Osteoblast (primary cell): ENCODE data around the gene DPM1. TPM values are rescaled to one million over a fixed set of nuclear protein-coding genes. Genes with fewer than 3 reads are reported as not detected.

Experiments
- DNase-seq: peaks from one replicate; pipeline ENCODE4 v3.0.0; 2011; ENCODE audit warnings: low spot score, mixed read lengths; ENCODE audit not compliant: insufficient read length; ENCODE audit errors: missing footprints
- H2AFZ ChIP-seq: 2 replicates; pipeline ENCODE4 v1.6.0; 2011; ENCODE audit warnings: mild to moderate bottlenecking, low read length
- H3K27ac ChIP-seq: 2 replicates; pipeline ENCODE4 v1.5.1; 2011; ENCODE audit warnings: mild to moderate bottlenecking, low read depth, low read length, moderate library complexity
- H3K27me3 ChIP-seq: 2 replicates; pipeline ENCODE4 v1.6.0; 2012; ENCODE audit warnings: mild to moderate bottlenecking, control low read depth, inconsistent platforms, low read length, moderate library complexity; ENCODE audit not compliant: insufficient read depth
- H3K36me3 ChIP-seq: 2 replicates; pipeline ENCODE4 v1.5.1; 2011; ENCODE audit warnings: mild to moderate bottlenecking, low read length, control low read depth, moderate library complexity; ENCODE audit not compliant: insufficient read depth
- H3K4me1 ChIP-seq: 2 replicates; pipeline ENCODE4 v1.5.1; 2011; ENCODE audit warnings: mild to moderate bottlenecking, low read length, control low read depth, moderate library complexity; ENCODE audit not compliant: insufficient read depth
- H3K4me2 ChIP-seq: 2 replicates; pipeline ENCODE4 v1.6.0; 2011; ENCODE audit warnings: mild to moderate bottlenecking, low read length; ENCODE audit not compliant: insufficient read depth
- H3K4me3 ChIP-seq: fragments of 200-600 bp; sonication (generic); 3 replicates; pipeline ENCODE4 v1.5.1; 2012; ENCODE audit warnings: mild to moderate bottlenecking, low read length, inconsistent platforms; ENCODE audit not compliant: insufficient read depth
- H3K79me2 ChIP-seq: 2 replicates; pipeline ENCODE4 v1.6.0; 2012; ENCODE audit warnings: mild to moderate bottlenecking, low read length, control low read depth, inconsistent platforms; ENCODE audit not compliant: insufficient read depth
- H3K9me3 ChIP-seq: 2 replicates; pipeline ENCODE4 v1.5.1; 2011; ENCODE audit warnings: low read depth, low read length, control low read depth
- H4K20me1 ChIP-seq: 2 replicates; pipeline ENCODE4 v1.6.0; 2012; ENCODE audit warnings: mild to moderate bottlenecking, low read length, control low read depth; ENCODE audit not compliant: insufficient read depth
- total RNA-seq: library from RNA; depleted of rRNA; stranded (reverse); fragments of >200 nt; gene quantifications from 2 replicates; pipeline ENCODE4 v1.2.3, GENCODE V29; 2012
- TF ChIP-seq, protein P1 (sequence below): IDR thresholded peaks from 2 replicates; pipeline ENCODE4 v1.5.1; 2011; ENCODE audit warnings: mild to moderate bottlenecking, low read depth, low read length, moderate library complexity; ENCODE audit errors: extremely low read depth

Gene DPM1
- total RNA-seq, 1 donor = 53.2 TPM

DNA sequence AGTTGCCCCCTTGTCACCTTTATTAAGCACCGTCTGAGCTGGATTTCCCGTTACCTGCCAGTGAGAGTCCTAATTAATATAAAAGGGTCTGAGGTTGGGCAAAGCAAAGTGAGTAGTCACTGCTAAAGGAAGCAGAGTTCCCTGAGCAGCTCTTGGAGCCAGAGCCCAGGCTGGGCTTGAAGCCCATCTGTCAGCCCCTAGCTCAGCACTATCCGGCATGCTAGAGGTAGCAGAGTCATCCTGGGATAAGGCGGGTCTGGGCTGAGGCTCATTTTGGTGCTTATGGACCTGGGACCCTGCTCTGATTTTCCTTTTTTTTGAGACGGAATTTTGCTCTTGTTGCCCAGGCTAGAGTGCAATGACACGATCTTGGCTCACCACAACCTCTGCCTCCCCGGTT is 73.3 kb downstream of the DPM1 start:
- H4K20me1 ChIP-seq = peaks cover 16% of the 10 kb centered on the region
- H3K27me3 ChIP-seq = no peaks in the 10 kb centered on the region
- no peak overlapping the region for H3K27ac ChIP-seq
- DNase-seq = no peak
- peaks cover 21% of the 10 kb centered on the region for H3K36me3 ChIP-seq
- no peaks in the 10 kb centered on the region for H3K9me3 ChIP-seq
- peaks cover 5% of the 10 kb centered on the region for H3K79me2 ChIP-seq
- TF ChIP-seq, protein P1, sequence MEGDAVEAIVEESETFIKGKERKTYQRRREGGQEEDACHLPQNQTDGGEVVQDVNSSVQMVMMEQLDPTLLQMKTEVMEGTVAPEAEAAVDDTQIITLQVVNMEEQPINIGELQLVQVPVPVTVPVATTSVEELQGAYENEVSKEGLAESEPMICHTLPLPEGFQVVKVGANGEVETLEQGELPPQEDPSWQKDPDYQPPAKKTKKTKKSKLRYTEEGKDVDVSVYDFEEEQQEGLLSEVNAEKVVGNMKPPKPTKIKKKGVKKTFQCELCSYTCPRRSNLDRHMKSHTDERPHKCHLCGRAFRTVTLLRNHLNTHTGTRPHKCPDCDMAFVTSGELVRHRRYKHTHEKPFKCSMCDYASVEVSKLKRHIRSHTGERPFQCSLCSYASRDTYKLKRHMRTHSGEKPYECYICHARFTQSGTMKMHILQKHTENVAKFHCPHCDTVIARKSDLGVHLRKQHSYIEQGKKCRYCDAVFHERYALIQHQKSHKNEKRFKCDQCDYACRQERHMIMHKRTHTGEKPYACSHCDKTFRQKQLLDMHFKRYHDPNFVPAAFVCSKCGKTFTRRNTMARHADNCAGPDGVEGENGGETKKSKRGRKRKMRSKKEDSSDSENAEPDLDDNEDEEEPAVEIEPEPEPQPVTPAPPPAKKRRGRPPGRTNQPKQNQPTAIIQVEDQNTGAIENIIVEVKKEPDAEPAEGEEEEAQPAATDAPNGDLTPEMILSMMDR = no peak
- no peak overlapping the region for H3K4me3 ChIP-seq
- H3K4me2 ChIP-seq = no peak overlapping the region
- no peak overlapping the region for H2AFZ ChIP-seq
- no peaks in the 10 kb centered on the region for H3K4me1 ChIP-seq

Other genes with a start within 250 kb of the DPM1 start
- gene PARD6B, start 227.0 kb downstream of the DPM1 start, total RNA-seq = 0.72 and 0.88 TPM in 2 replicates
- 2.4 and 2.9 TPM in 2 replicates for gene BCAS4, start 163.5 kb downstream of the DPM1 start, total RNA-seq
- 23.5 and 26.2 TPM in 2 replicates for gene ADNP, start 27.1 kb downstream of the DPM1 start, total RNA-seq
- 9.7 and 10.5 TPM in 2 replicates for gene MOCS3, start 286 bp upstream of the DPM1 start, total RNA-seq
- gene KCNG1, start 64.6 kb upstream of the DPM1 start, total RNA-seq = 13.6 and 16.3 TPM in 2 replicates